GM18499 (cell line): ENCODE measurements around the gene STARD8.

Experiments
- ATAC-seq: cut with Tn5 transposase; IDR thresholded peaks from one replicate; pipeline ENCODE4 v1.9.1; 2021; ENCODE audit warnings: moderate number of reproducible peaks; ENCODE audit not compliant: insufficient read depth, unreplicated experiment

STARD8 gene

GRCh38 chrX:68658530-68658929 is 11.1 kb downstream of the STARD8 start:
- ATAC-seq: no peak

- ATAC-seq: no peak
Observed at GRCh38 chrX:68659385-68659784, 11.9 kb downstream of the STARD8 start.

- ATAC-seq: no peak
Observed at GRCh38 chrX:68659786-68660185, 12.3 kb downstream of the STARD8 start.

GRCh38 chrX:68660746-68661145 is 13.3 kb downstream of the STARD8 start:
- no peak for ATAC-seq

- ATAC-seq: no peak
Observed at GRCh38 chrX:68665502-68665901, 18.0 kb downstream of the STARD8 start.

GRCh38 chrX:68666580-68666979 is 19.1 kb downstream of the STARD8 start:
- no peak for ATAC-seq

GRCh38 chrX:68669094-68669860 is 21.8 kb downstream of the STARD8 start:
- no peak for ATAC-seq

GRCh38 chrX:68669871-68670270 is 22.4 kb downstream of the STARD8 start:
- ATAC-seq: no peak

- no peak for ATAC-seq
Observed at GRCh38 chrX:68671221-68671620, 23.8 kb downstream of the STARD8 start.

- no peak for ATAC-seq
Observed at GRCh38 chrX:68672581-68673318, 25.3 kb downstream of the STARD8 start.

GRCh38 chrX:68675571-68675970 is 28.1 kb downstream of the STARD8 start:
- ATAC-seq: no peak

GRCh38 chrX:68676335-68676734 is 28.9 kb downstream of the STARD8 start:
- no peak for ATAC-seq

GRCh38 chrX:68677998-68678397 is 30.5 kb downstream of the STARD8 start:
- no peak for ATAC-seq

GRCh38 chrX:68681443-68681941 is 34.0 kb downstream of the STARD8 start:
- no peak for ATAC-seq

- no peak for ATAC-seq
Observed at GRCh38 chrX:68682790-68683189, 35.3 kb downstream of the STARD8 start.

- no peak for ATAC-seq
Observed at GRCh38 chrX:68683580-68683979, 36.1 kb downstream of the STARD8 start.

GRCh38 chrX:68684291-68684918 is 36.9 kb downstream of the STARD8 start:
- ATAC-seq: no peak

- ATAC-seq: no peak
Observed at GRCh38 chrX:68684919-68685304, 37.4 kb downstream of the STARD8 start.

- no peak for ATAC-seq
Observed at GRCh38 chrX:68685685-68686084, 38.2 kb downstream of the STARD8 start.

GRCh38 chrX:68686097-68686977 is 38.9 kb downstream of the STARD8 start:
- ATAC-seq: no peak
